GM21786 (cell line): ENCODE data around the gene TIMP1.

Experiments
- ATAC-seq: cut with Tn5 transposase; IDR thresholded peaks from one replicate; pipeline ENCODE4 v1.9.1; 2021; ENCODE audit not compliant: unreplicated experiment

Gene TIMP1

GRCh38 chrX:47573341-47574075 lies 8.7 kb upstream of the TIMP1 start:
- ATAC-seq: no peak

- no peak for ATAC-seq
These were observed 8.1 kb upstream of the TIMP1 start for GRCh38 chrX:47574076-47574546.

GRCh38 chrX:47574547-47575301 lies 7.5 kb upstream of the TIMP1 start:
- ATAC-seq: no peak

GRCh38 chrX:47576021-47576898 lies 6.0 kb upstream of the TIMP1 start:
- no peak for ATAC-seq

GRCh38 chrX:47577424-47577823 lies 4.8 kb upstream of the TIMP1 start:
- no peak for ATAC-seq

DNA sequence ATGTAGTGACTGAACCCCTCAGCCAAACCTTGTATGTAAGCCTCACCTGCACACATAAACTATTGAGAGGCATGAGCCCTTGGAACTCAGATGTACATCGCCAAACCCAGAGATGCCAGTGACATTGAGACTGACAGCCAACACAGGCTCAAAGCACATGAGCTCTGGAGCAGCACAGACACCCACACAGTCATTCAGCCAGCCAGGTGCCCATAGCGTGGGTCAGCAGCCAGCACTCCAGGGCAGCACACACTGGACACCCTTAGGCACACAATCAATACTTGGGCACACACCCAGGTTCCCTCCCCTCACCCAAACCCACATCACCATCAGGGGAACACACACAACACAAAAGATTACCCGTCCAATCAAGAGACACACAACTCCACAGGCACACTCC lies 4.3 kb upstream of the TIMP1 start:
- no peak for ATAC-seq

GRCh38 chrX:47578692-47579091 lies 3.5 kb upstream of the TIMP1 start:
- ATAC-seq: no peak

DNA sequence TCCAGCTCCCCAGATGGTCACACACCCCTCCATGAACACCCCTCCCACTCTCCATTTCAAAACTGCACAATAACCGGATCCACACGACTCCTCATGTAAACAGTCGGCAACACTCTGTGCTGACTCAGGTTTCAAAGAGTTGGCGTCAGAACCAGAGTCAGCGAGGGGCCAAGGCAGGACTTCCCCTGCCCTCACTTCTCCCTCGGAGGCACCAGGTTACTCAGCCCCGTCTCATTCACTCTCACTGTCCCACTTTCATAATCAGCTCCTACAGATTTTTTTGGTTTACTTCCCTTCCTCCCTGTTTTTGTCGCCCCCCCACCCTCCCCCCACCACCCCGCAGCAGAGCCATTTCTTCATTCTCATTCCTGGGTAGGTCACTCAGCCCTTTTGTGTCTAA lies 2.7 kb upstream of the TIMP1 start:
- ATAC-seq: no peak

DNA sequence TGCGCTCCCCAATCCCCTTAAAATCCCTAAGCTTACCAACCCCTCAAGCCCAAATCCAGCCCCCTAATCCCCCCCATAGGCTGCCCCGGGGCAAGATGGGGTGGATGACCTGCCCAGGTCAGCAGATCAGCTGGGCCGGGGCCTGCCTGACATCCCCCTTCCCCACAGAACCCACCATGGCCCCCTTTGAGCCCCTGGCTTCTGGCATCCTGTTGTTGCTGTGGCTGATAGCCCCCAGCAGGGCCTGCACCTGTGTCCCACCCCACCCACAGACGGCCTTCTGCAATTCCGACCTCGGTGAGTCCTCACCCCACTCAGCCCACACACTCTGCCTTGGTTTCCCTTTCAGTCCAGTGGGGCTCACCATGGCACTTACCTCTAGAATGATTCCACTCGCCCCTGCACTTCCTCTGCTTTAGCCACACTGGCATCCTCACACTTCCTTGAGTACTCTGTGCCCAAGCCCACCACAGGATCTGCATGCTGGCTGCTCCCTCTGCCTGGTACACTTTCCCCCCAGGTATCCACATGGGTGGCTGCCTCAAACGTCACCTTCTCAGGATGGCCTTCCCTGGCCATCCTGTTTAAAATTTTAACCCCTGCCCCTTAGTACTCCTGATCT lies 1.1 kb downstream of the TIMP1 start:
- no peak for ATAC-seq

GRCh38 chrX:47584714-47585113 lies 2.5 kb downstream of the TIMP1 start:
- ATAC-seq: no peak

- no peak for ATAC-seq
These were observed 3.0 kb downstream of the TIMP1 start for GRCh38 chrX:47585273-47585672.

DNA sequence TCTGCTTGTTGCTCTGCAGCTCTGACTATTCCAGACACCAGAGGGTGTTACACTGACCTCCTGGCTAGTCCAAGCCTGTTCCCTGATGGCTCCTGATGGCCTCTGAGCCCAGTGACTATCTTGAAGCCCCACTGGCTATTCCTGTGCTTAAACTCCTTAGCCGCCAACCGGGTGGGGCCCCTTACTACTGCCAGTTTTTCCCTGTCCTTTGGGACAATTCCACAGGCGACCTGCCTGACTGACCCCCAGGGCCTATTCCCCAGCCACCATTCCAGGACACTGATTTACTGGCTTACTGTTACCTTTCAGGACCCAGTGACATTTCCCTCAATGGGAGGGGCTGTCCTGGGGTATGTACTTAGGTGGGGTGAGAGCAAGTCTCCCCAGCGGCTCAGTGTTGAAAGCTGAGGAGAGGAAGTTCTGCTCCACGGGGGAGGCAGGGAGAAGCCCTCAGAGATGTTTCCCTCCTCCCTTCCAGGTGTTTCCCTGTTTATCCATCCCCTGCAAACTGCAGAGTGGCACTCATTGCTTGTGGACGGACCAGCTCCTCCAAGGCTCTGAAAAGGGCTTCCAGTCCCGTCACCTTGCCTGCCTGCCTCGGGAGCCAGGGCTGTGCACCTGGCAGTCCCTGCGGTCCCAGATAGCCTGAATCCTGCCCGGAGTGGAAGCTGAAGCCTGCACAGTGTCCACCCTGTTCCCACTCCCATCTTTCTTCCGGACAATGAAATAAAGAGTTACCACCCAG lies 4.0 kb downstream of the TIMP1 start:
- ATAC-seq: no peak

DNA sequence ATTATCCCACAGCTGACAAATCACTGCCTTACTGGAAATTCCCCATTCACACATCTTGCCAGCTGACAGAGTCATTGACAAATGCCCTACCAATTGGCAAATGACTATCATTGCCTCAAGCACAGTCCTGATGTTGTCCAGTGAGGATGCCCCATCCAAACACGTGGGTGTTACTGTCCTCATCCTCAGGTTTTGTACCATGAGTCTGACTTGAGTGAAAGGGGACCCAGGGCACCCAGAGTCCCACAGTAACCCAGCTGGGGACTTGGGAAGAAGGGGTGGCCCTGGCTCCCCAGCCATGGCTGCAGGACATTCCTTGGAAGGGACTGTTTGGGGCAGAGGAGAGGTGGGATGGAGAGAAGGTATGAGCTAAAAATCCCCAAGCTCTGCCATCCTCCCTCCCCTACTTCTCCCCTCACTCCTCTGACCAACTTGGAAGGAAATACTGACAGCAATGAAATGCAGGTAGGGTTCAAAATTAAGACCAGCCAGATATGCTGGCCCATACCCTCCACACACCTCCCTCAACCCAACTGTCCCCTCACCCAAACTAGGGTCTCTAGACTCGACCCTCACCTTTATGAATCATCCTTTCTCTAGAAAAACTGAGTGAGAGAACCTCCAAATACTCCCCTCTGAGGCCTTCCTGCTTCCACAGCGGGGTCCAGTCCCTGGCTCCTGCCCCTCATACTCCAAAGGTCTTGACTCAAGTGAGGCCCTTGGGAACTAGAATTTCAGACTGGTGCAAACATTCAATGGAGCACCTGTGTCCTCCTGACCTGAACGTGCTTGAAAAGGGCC lies 5.1 kb downstream of the TIMP1 start:
- ATAC-seq: no peak

DNA sequence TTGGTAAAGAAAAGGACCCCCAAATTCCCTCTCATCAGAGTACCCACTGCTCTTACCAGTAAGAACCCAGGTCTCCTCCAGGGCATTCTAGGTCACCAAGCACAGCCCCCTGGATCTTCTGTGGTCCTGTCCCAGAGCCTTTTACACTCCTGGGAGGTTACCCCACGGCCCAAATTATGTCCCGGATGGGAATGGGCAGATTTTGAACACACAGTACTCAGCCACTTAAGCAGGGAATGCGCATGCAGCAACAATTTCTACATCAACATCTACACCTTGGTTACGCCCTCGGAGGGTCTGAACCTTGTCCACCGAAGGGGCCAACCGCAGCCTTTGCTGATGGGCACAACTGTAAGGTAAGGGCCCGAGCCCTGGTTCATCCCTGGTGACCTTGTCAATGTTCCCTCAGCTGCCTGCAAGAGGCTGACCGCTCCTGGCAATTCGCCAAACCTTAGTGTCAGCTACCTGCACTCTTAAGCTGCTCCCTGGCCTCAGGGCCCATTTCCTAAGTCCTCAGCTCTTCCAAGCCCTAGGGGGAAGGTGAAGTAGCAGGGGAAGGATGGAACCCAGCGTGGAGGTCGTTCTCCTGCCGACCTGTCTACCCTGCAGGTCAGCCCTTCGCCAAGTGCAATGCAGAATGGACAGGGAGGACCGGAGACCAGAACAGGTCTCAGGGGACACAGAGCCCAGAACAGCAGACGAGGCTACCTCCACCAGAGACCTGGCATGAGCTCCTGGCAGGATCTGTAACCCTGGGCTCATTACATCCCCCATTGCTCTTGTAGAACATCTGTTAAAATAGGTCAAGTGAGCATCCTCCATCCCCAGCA lies 5.9 kb downstream of the TIMP1 start:
- ATAC-seq: no peak

GRCh38 chrX:47590984-47591383 lies 8.7 kb downstream of the TIMP1 start:
- ATAC-seq: no peak

DNA sequence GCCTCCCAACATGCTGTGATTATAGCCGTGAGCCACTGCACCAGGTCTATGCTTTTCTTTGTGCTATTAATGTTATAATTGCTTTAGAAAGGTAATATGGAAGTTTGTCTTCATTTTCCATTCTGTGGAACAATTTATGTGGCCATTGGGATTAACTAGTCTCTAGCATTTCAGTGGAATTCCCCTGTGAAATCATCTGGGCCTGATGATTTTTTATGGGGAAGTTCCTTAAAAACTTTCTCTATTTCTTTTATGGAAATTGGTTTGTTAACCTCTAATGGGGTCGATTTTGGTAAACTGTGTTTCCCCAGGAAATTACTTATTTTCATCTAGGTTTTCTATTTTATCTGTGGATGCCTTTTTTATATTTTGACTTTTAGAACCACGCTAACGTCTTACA lies 11.3 kb downstream of the TIMP1 start:
- no peak for ATAC-seq

GRCh38 chrX:47595716-47596251 lies 13.5 kb downstream of the TIMP1 start:
- ATAC-seq: no peak

- ATAC-seq: no peak
These were observed 14.0 kb downstream of the TIMP1 start for GRCh38 chrX:47596256-47596655.
